B cell (primary cell): ENCODE results near the gene TRMT61A. TPM values are rescaled to one million over a fixed set of nuclear protein-coding genes. Genes with fewer than 3 reads are reported as not detected.

Experiments used
- ATAC-seq: fragments of 200-7000 bp; cut with Tn5 transposase; one replicate; pipeline ENCODE4 v1.10.0; 2021; ENCODE audit warnings: low read depth, mild to moderate bottlenecking, moderate number of reproducible peaks, moderate library complexity
- CTCF ChIA-PET: fragments of 350-600 bp; sonication (Branson Sonifier 250); formaldehyde crosslinking; loops from one replicate; lab custom pipeline; 2021; ENCODE audit warnings: antibody characterized with exemption, inconsistent platforms; lab: Charles Lee
- POLR2A ChIA-PET: fragments of 350-600 bp; sonication (Branson Sonifier 250); formaldehyde crosslinking; loops from one replicate; lab custom pipeline; 2021; ENCODE audit warnings: antibody characterized with exemption; lab: Charles Lee
- DNase-seq: peaks from one replicate; pipeline ENCODE4 v3.0.0; 2013
- H2AFZ ChIP-seq: 2 replicates; pipeline ENCODE4 v1.6.1; 2012; ENCODE audit warnings: mild to moderate bottlenecking, low read depth, low read length; ENCODE audit not compliant: insufficient read depth, poor library complexity, severe bottlenecking
- H3K27ac ChIP-seq, 2 donors: 1 replicate in 1 of 2; 2 replicates in 1 of 2; pipeline ENCODE4 v1.5.1; 2012 to 2013; ENCODE audit warnings: low read length in 2 of 2, mild to moderate bottlenecking in 2 of 2, moderate library complexity in 1 of 2
- H3K27me3 ChIP-seq, 4 experiments: fragments of 200-600 bp in 1 of 4; sonication (generic) in 1 of 4; replicated peaks in 1 of 4; 1 replicate in 2 of 4; 2 replicates in 2 of 4; pipeline versions ENCODE4 v1.6.1 to v1.7.0; 2013 to 2016; ENCODE audit warnings: low read length in 3 of 4, mild to moderate bottlenecking in 2 of 4, mixed read lengths in 1 of 4, moderate library complexity in 1 of 4; ENCODE audit not compliant: insufficient read depth in 4 of 4, control insufficient read depth in 3 of 4; ENCODE audit errors: control extremely low read depth in 1 of 4
- H3K36me3 ChIP-seq, 2 experiments: replicated peaks in 1 of 2; 1 replicate in 1 of 2; 2 replicates in 1 of 2; pipeline versions ENCODE4 v1.6.1 to v1.7.1; 2013; ENCODE audit warnings: low read length in 1 of 2; ENCODE audit not compliant: insufficient read depth in 2 of 2, control insufficient read depth in 1 of 2; ENCODE audit errors: control extremely low read depth in 1 of 2, extremely low read depth in 1 of 2
- H3K4me1 ChIP-seq, 2 donors: fragments of 200-600 bp in 1 of 2; sonication (generic) in 1 of 2; 1 replicate in 1 of 2; 2 replicates in 1 of 2; pipeline versions ENCODE4 v1.5.1 to v1.6.1; 2013 to 2017; ENCODE audit warnings: low read length in 2 of 2; ENCODE audit not compliant: control insufficient read depth in 2 of 2, insufficient read depth in 2 of 2
- H3K4me2 ChIP-seq: replicated peaks from 2 replicates; pipeline ENCODE3; 2012; ENCODE audit warnings: mild to moderate bottlenecking, low read depth, low read length; ENCODE audit not compliant: poor library complexity, severe bottlenecking
- H3K4me3 ChIP-seq, 5 experiments: fragments of 200-600 bp in 1 of 5; sonication (generic) in 1 of 5; 1 replicate in 3 of 5; 2 replicates in 2 of 5; pipeline versions ENCODE4 v1.5.1 to v1.7.0; 2011 to 2016; ENCODE audit warnings: low read length in 4 of 5, mild to moderate bottlenecking in 4 of 5, low read depth in 2 of 5, control low read depth in 1 of 5, moderate library complexity in 1 of 5; ENCODE audit not compliant: insufficient read depth in 1 of 5; ENCODE audit errors: control extremely low read depth in 1 of 5, extremely low read depth in 1 of 5
- H3K79me2 ChIP-seq: fragments of 200-600 bp; sonication (generic); one replicate; pipeline ENCODE4 v1.6.0; 2016; ENCODE audit warnings: low read length; ENCODE audit not compliant: control insufficient read depth, insufficient read depth
- H3K9ac ChIP-seq: fragments of 200-600 bp; sonication (generic); 2 replicates; pipeline ENCODE4 v1.6.1; 2017; ENCODE audit warnings: mild to moderate bottlenecking, low read length, moderate library complexity
- H3K9me3 ChIP-seq, 3 donors: one replicate each; pipeline versions ENCODE4 v1.6.1 to v1.7.1; 2013; ENCODE audit warnings: low read length in 2 of 3; ENCODE audit not compliant: control insufficient read depth in 2 of 3, insufficient read depth in 1 of 3; ENCODE audit errors: control extremely low read depth in 1 of 3
- H4K20me1 ChIP-seq: 2 replicates; pipeline ENCODE4 v1.6.0; 2012; ENCODE audit warnings: mild to moderate bottlenecking, low read length; ENCODE audit not compliant: insufficient read depth, control insufficient read depth, poor library complexity, severe bottlenecking
- H3K27ac Mint-ChIP-seq: one replicate; pipeline ENCODE4 v1.8.0; 2021; ENCODE audit warnings: mixed read lengths
- H3K27me3 Mint-ChIP-seq: one replicate; pipeline ENCODE4 v1.8.0; 2021; ENCODE audit warnings: mixed read lengths
- H3K4me1 Mint-ChIP-seq: one replicate; pipeline ENCODE4 v1.8.0; 2021; ENCODE audit warnings: mixed read lengths
- H3K4me3 Mint-ChIP-seq: one replicate; pipeline ENCODE4 v1.8.0; 2021; ENCODE audit warnings: mixed read lengths
- H3K9me3 Mint-ChIP-seq: one replicate; pipeline ENCODE4 v1.8.0; 2022; ENCODE audit warnings: mixed read lengths; ENCODE audit not compliant: insufficient read depth
- EZH2 ChIP-seq: IDR thresholded peaks from 2 replicates; pipeline ENCODE4 v1.6.1; 2012; ENCODE audit warnings: borderline replicate concordance, low read depth, mild to moderate bottlenecking, moderate library complexity, low read length; ENCODE audit not compliant: insufficient read depth, poor library complexity, severe bottlenecking
- WGBS: methylation state at CpG from one replicate; pipeline ENCODE4 v1.1.5; 2013; ENCODE audit warnings: missing lambda C conversion rate; ENCODE audit not compliant: insufficient coverage; 5-methylcytosine and 5-hydroxymethylcytosine counted together
- intact Hi-C: fragments of 100-400 bp; cut with micrococcal nuclease; formaldehyde crosslinking; loops from one replicate; pipeline ENCODE4 v1.10.0; 2022
- polyA plus RNA-seq: library from polyadenylated mRNA; depleted of rRNA; stranded (reverse); fragments of >200 nt; gene quantifications from 2 replicates; pipeline ENCODE4 v1.2.3, GENCODE V29; 2012
- total RNA-seq, 2 donors: library from RNA; stranded (reverse); fragments of 120-200 nt in 1 of 2; gene quantifications; 1 replicate in 1 of 2; 2 replicates in 1 of 2; pipeline versions ENCODE4 v1.2.3 to v1.2.4, GENCODE V29; 2013 to 2022
- TF ChIP-seq, protein P1 (sequence below): fragments of 200-600 bp; IDR thresholded peaks from one replicate; pipeline ENCODE4 v1.8.0; 2022; ENCODE audit warnings: antibody characterized with exemption, mild to moderate bottlenecking

TRMT61A gene
- total and polyA plus RNA-seq, 2 donors (not counting 1 experiment from before 2014, with no cell fraction given): 9.5 to 18.4 TPM

DNA sequence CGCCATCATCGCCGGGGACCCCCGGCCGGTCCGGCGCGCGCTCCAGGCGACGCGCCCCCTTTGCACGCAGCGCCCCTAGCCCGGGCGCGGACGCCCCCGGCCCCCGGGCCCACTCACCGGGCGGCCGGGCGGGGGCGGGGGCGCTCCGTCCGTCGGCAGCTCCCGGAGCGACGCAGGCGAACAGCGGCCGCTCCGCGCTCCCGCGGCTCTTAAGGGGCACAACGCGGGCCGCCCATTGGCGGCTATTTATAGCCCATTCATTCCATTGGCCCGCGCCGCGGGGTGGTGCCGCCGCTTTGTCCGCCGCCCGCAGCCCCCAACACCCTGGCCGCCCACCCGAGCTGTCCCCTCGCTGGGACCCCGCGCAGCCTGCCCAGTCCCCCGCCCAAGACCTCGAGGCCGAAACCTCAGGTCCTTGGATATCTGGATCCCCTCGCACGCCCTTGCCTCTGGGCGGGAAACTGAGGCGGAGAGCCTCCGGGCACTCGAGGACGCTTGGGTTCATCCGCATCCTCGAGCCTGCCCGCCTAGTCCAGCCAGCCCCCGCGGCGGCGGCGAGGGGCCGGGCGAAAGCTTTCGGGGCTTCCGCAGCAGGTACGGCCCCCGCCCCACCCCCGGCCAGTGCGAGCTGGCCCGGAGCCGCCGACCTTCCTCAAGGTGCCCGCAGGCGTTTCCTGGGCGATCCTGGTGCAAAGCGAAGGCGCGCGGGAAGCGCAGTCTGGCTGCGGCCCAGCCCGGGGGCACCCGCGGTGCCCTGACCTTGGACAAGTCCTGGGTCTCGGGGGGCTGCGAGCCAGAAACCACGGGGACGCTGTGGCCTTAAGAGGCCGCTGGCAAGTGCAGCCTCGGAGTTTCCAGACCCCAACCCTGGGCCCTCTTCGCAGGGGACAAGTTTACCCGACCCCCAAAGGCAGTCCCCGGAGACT is 6.1 kb upstream of the TRMT61A start, which contains the start of gene CKB:
Gene CKB, minus strand, starts transcription at position 182 of the 926 bp plus-strand sequence. CDS start 337 bp downstream, outside the sequence.
- Mint-ChIP-seq H3K27ac (no peak within 1 kb of the TSS), H3K4me3 (peak within 1 kb of the TSS; percentile 82), H3K27me3 (peaks cover 3% of the 10 kb centered on the region), H3K4me1 (peaks cover 34% of the 10 kb centered on the region), H3K9me3 (no peaks in the 10 kb centered on the region)
- H3K27ac ChIP-seq: no peak within 1 kb of the TSS
- H4K20me1 ChIP-seq: peaks cover 11% of the 10 kb centered on the region
- peaks cover 0 to 14% (median 0%) of the 10 kb centered on the region in 3 donors for H3K9me3 ChIP-seq
- no peaks in the 10 kb centered on the region for H3K79me2 ChIP-seq
- H3K4me1 ChIP-seq: peaks cover 36 to 49% of the 10 kb centered on the region in 2 donors
- peak within 1 kb of the TSS; percentile 26 to 75 (median 52) for H3K4me3 ChIP-seq
- intact Hi-C loops: no loop called here
- H3K4me2 ChIP-seq: peak within 1 kb of the TSS; percentile 98
- peak within 1 kb of the TSS; percentile 66 for H3K9ac ChIP-seq
- TF ChIP-seq, protein P1, sequence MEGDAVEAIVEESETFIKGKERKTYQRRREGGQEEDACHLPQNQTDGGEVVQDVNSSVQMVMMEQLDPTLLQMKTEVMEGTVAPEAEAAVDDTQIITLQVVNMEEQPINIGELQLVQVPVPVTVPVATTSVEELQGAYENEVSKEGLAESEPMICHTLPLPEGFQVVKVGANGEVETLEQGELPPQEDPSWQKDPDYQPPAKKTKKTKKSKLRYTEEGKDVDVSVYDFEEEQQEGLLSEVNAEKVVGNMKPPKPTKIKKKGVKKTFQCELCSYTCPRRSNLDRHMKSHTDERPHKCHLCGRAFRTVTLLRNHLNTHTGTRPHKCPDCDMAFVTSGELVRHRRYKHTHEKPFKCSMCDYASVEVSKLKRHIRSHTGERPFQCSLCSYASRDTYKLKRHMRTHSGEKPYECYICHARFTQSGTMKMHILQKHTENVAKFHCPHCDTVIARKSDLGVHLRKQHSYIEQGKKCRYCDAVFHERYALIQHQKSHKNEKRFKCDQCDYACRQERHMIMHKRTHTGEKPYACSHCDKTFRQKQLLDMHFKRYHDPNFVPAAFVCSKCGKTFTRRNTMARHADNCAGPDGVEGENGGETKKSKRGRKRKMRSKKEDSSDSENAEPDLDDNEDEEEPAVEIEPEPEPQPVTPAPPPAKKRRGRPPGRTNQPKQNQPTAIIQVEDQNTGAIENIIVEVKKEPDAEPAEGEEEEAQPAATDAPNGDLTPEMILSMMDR: no peak
- peak; percentile 87 for TF ChIP-seq EZH2
- ChIA-PET POLR2A (interaction anchor here (0.7 kb wide), 1 partner anchor 1206 kb away, joined by 3 read pairs; no protein-coding TSS in a partner anchor), CTCF (interaction anchor here (0.7 to 1.9 kb wide), 2 partner anchors 41 to 157 kb away, joined by 4 to 5 read pairs; no protein-coding TSS in a partner anchor)
- H2AFZ ChIP-seq: peak within 1 kb of the TSS; percentile 67
- WGBS: 8% methylated on average over 106 of the region's 107 CpGs
- H3K27me3 ChIP-seq: peaks cover 0 to 32% (median 11%) of the 10 kb centered on the region in 4 experiments
- ATAC-seq (no peak), DNase-seq (peak; percentile 54)
- no peaks in the 10 kb centered on the region for H3K36me3 ChIP-seq

DNA sequence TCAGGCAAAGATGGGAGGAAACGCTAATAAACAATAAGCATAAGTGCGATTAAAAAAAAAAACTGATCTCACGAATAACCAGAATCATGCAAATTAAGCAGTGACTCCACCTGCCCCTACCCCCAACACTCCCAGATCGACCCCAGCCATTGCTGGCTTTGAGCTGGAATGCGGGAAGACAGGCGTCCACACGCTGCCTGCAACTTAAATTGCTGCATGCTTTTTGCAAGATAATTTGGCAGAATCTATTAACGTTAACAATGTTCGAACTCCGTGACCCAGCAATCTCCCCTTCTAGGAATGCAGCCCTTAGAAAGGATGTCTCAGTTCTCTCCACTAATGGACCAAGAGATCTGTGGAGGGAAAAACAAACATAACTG is 5.4 kb upstream of the TRMT61A start:
- Histone ChIP-seq H3K9me3 (peaks cover 0 to 14% (median 0%) of the 10 kb centered on the region in 3 donors), H3K79me2 (no peaks in the 10 kb centered on the region), H3K27ac (no peak overlapping the region), H3K36me3 (no peaks in the 10 kb centered on the region), H3K4me2 (no peak overlapping the region), H3K4me1 (peaks cover 42 to 55% of the 10 kb centered on the region in 2 donors), H2AFZ (no peak overlapping the region), H4K20me1 (peaks cover 7% of the 10 kb centered on the region), H3K9ac (no peak overlapping the region), H3K27me3 (peaks cover 0 to 32% (median 11%) of the 10 kb centered on the region in 4 experiments), H3K4me3 (no peak overlapping the region)
- 74% methylated on average over 7 of the region's 10 CpGs for WGBS
- Mint-ChIP-seq H3K27me3 (peaks cover 3% of the 10 kb centered on the region), H3K4me1 (peaks cover 39% of the 10 kb centered on the region), H3K9me3 (no peaks in the 10 kb centered on the region), H3K27ac (no peak overlapping the region), H3K4me3 (peak overlapping the region; percentile 61)
- intact Hi-C loops: no loop called here
- ChIA-PET CTCF (interaction anchor here (0.7 kb wide), 1 partner anchor 41 kb away, joined by 5 read pairs; no protein-coding TSS in a partner anchor), POLR2A (no interaction called here)
- no peak for DNase-seq
- TF ChIP-seq, protein P1: no peak
- TF ChIP-seq EZH2: no peak
- ATAC-seq: no peak
